ENCODE measurements around the gene TSPYL1.

DNA sequence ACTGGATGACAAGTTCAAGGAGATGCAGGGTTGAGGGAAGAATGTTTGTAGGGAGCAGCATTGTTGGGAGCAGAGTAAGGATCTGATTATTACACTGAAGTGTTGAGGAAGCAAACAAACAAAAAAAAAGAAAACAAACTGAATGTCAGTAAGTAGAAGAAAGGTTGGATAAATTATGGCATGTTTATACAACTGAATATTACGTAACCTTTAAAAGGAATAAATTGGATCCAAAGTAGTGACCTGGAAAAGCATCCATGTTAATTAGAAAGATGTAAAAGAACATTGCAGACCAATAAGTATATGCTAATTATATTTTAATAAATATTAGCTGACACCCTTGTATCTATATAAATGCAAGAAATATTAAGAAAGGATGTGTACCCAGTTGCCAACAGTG lies 12.8 kb upstream of the TSPYL1 start:
- TF ChIP-seq, protein P1, sequence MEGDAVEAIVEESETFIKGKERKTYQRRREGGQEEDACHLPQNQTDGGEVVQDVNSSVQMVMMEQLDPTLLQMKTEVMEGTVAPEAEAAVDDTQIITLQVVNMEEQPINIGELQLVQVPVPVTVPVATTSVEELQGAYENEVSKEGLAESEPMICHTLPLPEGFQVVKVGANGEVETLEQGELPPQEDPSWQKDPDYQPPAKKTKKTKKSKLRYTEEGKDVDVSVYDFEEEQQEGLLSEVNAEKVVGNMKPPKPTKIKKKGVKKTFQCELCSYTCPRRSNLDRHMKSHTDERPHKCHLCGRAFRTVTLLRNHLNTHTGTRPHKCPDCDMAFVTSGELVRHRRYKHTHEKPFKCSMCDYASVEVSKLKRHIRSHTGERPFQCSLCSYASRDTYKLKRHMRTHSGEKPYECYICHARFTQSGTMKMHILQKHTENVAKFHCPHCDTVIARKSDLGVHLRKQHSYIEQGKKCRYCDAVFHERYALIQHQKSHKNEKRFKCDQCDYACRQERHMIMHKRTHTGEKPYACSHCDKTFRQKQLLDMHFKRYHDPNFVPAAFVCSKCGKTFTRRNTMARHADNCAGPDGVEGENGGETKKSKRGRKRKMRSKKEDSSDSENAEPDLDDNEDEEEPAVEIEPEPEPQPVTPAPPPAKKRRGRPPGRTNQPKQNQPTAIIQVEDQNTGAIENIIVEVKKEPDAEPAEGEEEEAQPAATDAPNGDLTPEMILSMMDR (conservative IDR thresholded peaks at IDR 0.05; ENCODE audit: low read depth in 2 of 2), result no peak
- TF ChIP-seq REST (IDR thresholded peaks at IDR 0.05; ENCODE audit: unreplicated experiment), result no peak
- TF ChIP-seq POLR2AphosphoS5 (IDR thresholded peaks at IDR 0.05; ENCODE audit: low read depth), result no peak
- TF ChIP-seq ZNF331 (CRISPR knock-in tag; IDR thresholded peaks at IDR 0.05; ENCODE audit: low read depth), result no peak
- TF ChIP-seq STAT1 (IDR thresholded peaks at IDR 0.05; ENCODE audit: unreplicated experiment), result no peak

Data from GM23338 (cell line).